Astrocyte (in vitro differentiated cells and primary cell): Measurements from ENCODE around the gene GPLD1.

Experiments
- EZH2 ChIP-seq: IDR thresholded peaks from 2 replicates; pipeline ENCODE4 v1.6.1; 2012; ENCODE audit warnings: mild to moderate bottlenecking, low read length, inconsistent platforms; ENCODE audit not compliant: insufficient read depth
- TF ChIP-seq, protein P1 (sequence below): IDR thresholded peaks from 2 replicates; pipeline ENCODE4 v1.5.1; 2011; ENCODE audit warnings: low read depth, mild to moderate bottlenecking, inconsistent platforms, low read length, moderate library complexity; ENCODE audit not compliant: insufficient read depth

DNA sequence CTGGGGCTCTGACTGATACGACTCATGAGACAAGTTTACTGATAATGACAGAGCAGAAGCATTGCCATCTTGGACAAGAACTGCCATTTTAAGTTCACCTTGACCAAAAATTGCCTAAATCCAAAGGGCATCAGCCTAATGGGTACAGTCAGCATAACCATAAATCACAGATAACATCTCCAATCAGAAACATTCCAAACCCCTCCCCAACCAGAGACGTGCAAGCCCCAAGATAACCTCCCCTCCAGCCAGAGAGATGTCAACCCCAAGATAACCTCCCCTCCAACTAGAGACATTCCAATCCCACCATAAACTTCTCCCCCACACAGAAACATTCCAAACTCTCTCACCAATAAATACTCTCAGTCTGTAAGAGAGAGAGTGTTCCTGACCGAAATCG lies 10.5 kb downstream of the GPLD1 start:
- TF ChIP-seq, protein P1, sequence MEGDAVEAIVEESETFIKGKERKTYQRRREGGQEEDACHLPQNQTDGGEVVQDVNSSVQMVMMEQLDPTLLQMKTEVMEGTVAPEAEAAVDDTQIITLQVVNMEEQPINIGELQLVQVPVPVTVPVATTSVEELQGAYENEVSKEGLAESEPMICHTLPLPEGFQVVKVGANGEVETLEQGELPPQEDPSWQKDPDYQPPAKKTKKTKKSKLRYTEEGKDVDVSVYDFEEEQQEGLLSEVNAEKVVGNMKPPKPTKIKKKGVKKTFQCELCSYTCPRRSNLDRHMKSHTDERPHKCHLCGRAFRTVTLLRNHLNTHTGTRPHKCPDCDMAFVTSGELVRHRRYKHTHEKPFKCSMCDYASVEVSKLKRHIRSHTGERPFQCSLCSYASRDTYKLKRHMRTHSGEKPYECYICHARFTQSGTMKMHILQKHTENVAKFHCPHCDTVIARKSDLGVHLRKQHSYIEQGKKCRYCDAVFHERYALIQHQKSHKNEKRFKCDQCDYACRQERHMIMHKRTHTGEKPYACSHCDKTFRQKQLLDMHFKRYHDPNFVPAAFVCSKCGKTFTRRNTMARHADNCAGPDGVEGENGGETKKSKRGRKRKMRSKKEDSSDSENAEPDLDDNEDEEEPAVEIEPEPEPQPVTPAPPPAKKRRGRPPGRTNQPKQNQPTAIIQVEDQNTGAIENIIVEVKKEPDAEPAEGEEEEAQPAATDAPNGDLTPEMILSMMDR, result no peak
- no peak for TF ChIP-seq EZH2
